K562 (cell line): Measurements from ENCODE around the gene NCOA1. TPM values are rescaled to one million over a fixed set of nuclear protein-coding genes. Genes with fewer than 3 reads are reported as not detected.

Experiments
- ATAC-seq: fragments of 200-7000 bp; cut with Tn5 transposase; 3 replicates; pipeline ENCODE4 v1.9.1; 2020; ENCODE audit warnings: moderate library complexity
- BruUV-seq: library from RNA; stranded (reverse); fragments of 400-500 nt; replicated peaks from 2 replicates; lab custom pipeline; 2021; lab: Mats Ljungman, UMichigan
- CTCF ChIA-PET: fragments of 300-600 bp; formaldehyde crosslinking; extraction: SDS; loops from one replicate; lab custom pipeline; 2021; ENCODE audit warnings: low intra/inter-chr PET ratio; lab: Yijun Ruan, JAX
- POLR2A ChIA-PET: fragments of 300-600, 350-650 bp; sonication (Branson Sonifier 250); formaldehyde crosslinking; extraction: SDS; loops from one replicate; lab custom pipeline; 2021; ENCODE audit warnings: antibody characterized with exemption, inconsistent platforms; lab: Yijun Ruan, JAX
- DNase-seq, 4 experiments: peaks; one replicate each; pipeline versions ENCODE4 v3.0.0 to v3.0.0-alpha.2; 2011 to 2018; ENCODE audit warnings: low spot score in 3 of 4, mixed read lengths in 3 of 4; ENCODE audit errors: extremely low read depth in 1 of 4
- FAIRE-seq: peaks from 2 replicates; lab custom pipeline; 2011; peaks lifted over from hg19 to GRCh38; lab: Jason Lieb, UNC
- H2AFZ ChIP-seq: 2 replicates; pipeline ENCODE4 v1.6.0; 2011; ENCODE audit warnings: low read depth, low read length, control low read depth, inconsistent platforms
- H3K27ac ChIP-seq: fragments of 200-600 bp; 3 replicates; pipeline ENCODE4 v1.8.0; 2011; ENCODE audit warnings: low read depth, mild to moderate bottlenecking, control low read depth, inconsistent platforms, low read length, moderate library complexity, mixed read lengths; ENCODE audit errors: extremely low read depth
- H3K27me3 ChIP-seq, 2 experiments: fragments of 300-600 bp in 1 of 2; 2 replicates in 1 of 2; 3 replicates in 1 of 2; pipeline versions ENCODE4 v1.6.0 to v1.8.0; 2011; ENCODE audit warnings: inconsistent platforms in 2 of 2, low read length in 2 of 2, mild to moderate bottlenecking in 1 of 2, mixed read lengths in 1 of 2, moderate library complexity in 1 of 2; ENCODE audit not compliant: control insufficient read depth in 2 of 2, insufficient read depth in 2 of 2
- H3K36me3 ChIP-seq: fragments of 300-600 bp; 3 replicates; pipeline ENCODE4 v1.8.0; 2011; ENCODE audit warnings: mild to moderate bottlenecking, low read length, inconsistent platforms; ENCODE audit not compliant: control insufficient read depth, insufficient read depth
- H3K4me1 ChIP-seq, 2 experiments: fragments of 200-600 bp in 1 of 2; replicated peaks in 1 of 2; 2 replicates in 1 of 2; 3 replicates in 1 of 2; pipeline versions ENCODE4 v1.5.1 to v1.8.0; 2011; ENCODE audit warnings: inconsistent platforms in 2 of 2, low read length in 2 of 2, mild to moderate bottlenecking in 1 of 2, mixed read lengths in 1 of 2, moderate library complexity in 1 of 2; ENCODE audit not compliant: control insufficient read depth in 2 of 2, insufficient read depth in 2 of 2
- H3K4me2 ChIP-seq: 2 replicates; pipeline ENCODE4 v1.6.1; 2011; ENCODE audit warnings: low read length, control low read depth, inconsistent platforms, mixed read lengths; ENCODE audit not compliant: insufficient read depth
- H3K4me3 ChIP-seq: fragments of 200-600 bp; sonication (generic), shearing (Covaris generic); 2 replicates; pipeline ENCODE4 v1.5.1; 2016; ENCODE audit warnings: control low read depth, inconsistent platforms
- H3K79me2 ChIP-seq: fragments of 200-600 bp; 3 replicates; pipeline ENCODE4 v1.8.0; 2011; ENCODE audit warnings: low read length, inconsistent platforms; ENCODE audit not compliant: control insufficient read depth, insufficient read depth
- H3K9ac ChIP-seq, 2 experiments: 2 replicates each; pipeline versions ENCODE4 v1.6.0 to v1.6.1; 2011; ENCODE audit warnings: low read depth in 2 of 2, low read length in 2 of 2, control low read depth in 1 of 2, inconsistent platforms in 1 of 2, mild to moderate bottlenecking in 1 of 2, mixed read lengths in 1 of 2; ENCODE audit not compliant: insufficient read depth in 1 of 2
- H3K9me1 ChIP-seq: one replicate; pipeline ENCODE4 v1.6.0; 2011; ENCODE audit warnings: inconsistent platforms, mild to moderate bottlenecking, low read length, moderate library complexity; ENCODE audit not compliant: control insufficient read depth, insufficient read depth
- H3K9me3 ChIP-seq: replicated peaks from 2 replicates; pipeline ENCODE4 v1.5.1; 2011; ENCODE audit warnings: low read depth, low read length, inconsistent platforms; ENCODE audit not compliant: control insufficient read depth, insufficient read depth
- H4K20me1 ChIP-seq: replicated peaks from 2 replicates; pipeline ENCODE4 v1.6.1; 2011; ENCODE audit warnings: low read length, inconsistent platforms, mixed read lengths; ENCODE audit not compliant: control insufficient read depth, insufficient read depth
- CBX2 ChIP-seq: fragments of 200-600 bp; sonication (generic); IDR thresholded peaks from one replicate; pipeline ENCODE4 v1.6.1; 2012; ENCODE audit warnings: mild to moderate bottlenecking, low read length, inconsistent platforms; ENCODE audit not compliant: insufficient read depth, poor library complexity, severe bottlenecking
- JUN ChIP-seq, 2 experiments: sonication (generic) in 1 of 2; formaldehyde crosslinking in 1 of 2; IDR thresholded peaks; 2 replicates each; pipeline versions ENCODE4 v1.6.1 to v1.8.0; 2012 to 2022; ENCODE audit warnings: borderline replicate concordance in 2 of 2, mild to moderate bottlenecking in 2 of 2, improper control_type of control experiment in 1 of 2, low read depth in 1 of 2, low read length in 1 of 2, missing genetic modification reagents in 1 of 2
- KAT8 ChIP-seq: fragments of 450-650 bp; IDR thresholded peaks from 2 replicates; pipeline ENCODE4 v1.6.1; 2016; ENCODE audit warnings: low read depth, mild to moderate bottlenecking
- KDM5B ChIP-seq: fragments of 200-600 bp; sonication (generic); IDR thresholded peaks from 2 replicates; pipeline ENCODE4 v1.6.1; 2012; ENCODE audit warnings: low read depth, mild to moderate bottlenecking, moderate library complexity, low read length, control low read depth, inconsistent platforms; ENCODE audit not compliant: insufficient replicate concordance
- MCM3 ChIP-seq: fragments of 450-650 bp; IDR thresholded peaks from 2 replicates; pipeline ENCODE4 v1.6.1; 2016
- PHB2 ChIP-seq: fragments of 450-650 bp; IDR thresholded peaks from 2 replicates; pipeline ENCODE4 v1.6.1; 2017; ENCODE audit warnings: low read depth
- SRSF9 ChIP-seq: fragments of 200-400 bp; formaldehyde crosslinking; IDR thresholded peaks from 2 replicates; pipeline ENCODE4 v1.6.1; 2017; ENCODE audit warnings: low read depth, low read length, borderline replicate concordance
- ZFP1 ChIP-seq: fragments of 450-650 bp; formaldehyde crosslinking; IDR thresholded peaks from 2 replicates; pipeline ENCODE4 v1.4.0; 2020; ENCODE audit warnings: mild to moderate bottlenecking, mixed read lengths
- WGBS: fragments of 100-300 bp; shearing (Covaris generic); methylation state at CpG from one replicate; pipeline ENCODE4 v1.1.6; 2016; ENCODE audit warnings: low coverage, mixed read lengths; ENCODE audit not compliant: insufficient coverage; ENCODE audit errors: missing lambda C conversion rate; 5-methylcytosine and 5-hydroxymethylcytosine counted together
- in situ Hi-C: fragments of 300-500 bp; cut with MboI; formaldehyde crosslinking; loops from 4 replicates; pipeline ENCODE4 v1.15.0; 2018; ENCODE audit warnings: inconsistent platforms, mixed read lengths
- intact Hi-C: fragments of 100-400 bp; cut with micrococcal nuclease; formaldehyde crosslinking; loops from 2 replicates; pipeline ENCODE4 v1.14.2; 2022
- polyA plus RNA-seq, 8 experiments: library from polyadenylated mRNA; depleted of rRNA in 4 of 8; stranded (reverse) in 5 of 8; unstranded in 3 of 8; fragments of >200 nt; fragmentation: Nextera tagmentation in 2 of 8; fragmentation: Illumina TruSeq in 1 of 8; extraction: Ambion mirVana in 2 of 8; extraction: Trizol in 1 of 8; gene quantifications; 2 replicates each; pipeline versions ENCODE4 v1.2.1 to v1.2.3, GENCODE V29; 2011 to 2014; ENCODE audit warnings: inconsistent platforms in 1 of 8, missing spikeins in 1 of 8
- total RNA-seq, 7 experiments: library from RNA; depleted of rRNA in 6 of 7; stranded (reverse); fragments of >200 nt in 6 of 7; fragmentation: Illumina TruSeq in 2 of 7; extraction: Trizol in 2 of 7; gene quantifications; 2 replicates each; pipeline versions ENCODE4 v1.2.1 to v1.2.3, GENCODE V29; 2011 to 2021; ENCODE audit warnings: low replicate concordance in 1 of 7
- TF ChIP-seq, protein P1 (sequence below): fragments of 450-650 bp; IDR thresholded peaks from 2 replicates; pipeline ENCODE4 v1.6.1; 2018; ENCODE audit not compliant: partially characterized antibody
- TF ChIP-seq, protein P2 (sequence below): fragments of 450-650 bp; IDR thresholded peaks from 2 replicates; pipeline ENCODE4 v1.6.1; 2016; ENCODE audit warnings: borderline replicate concordance
- TF ChIP-seq, protein P3 (sequence below), 2 experiments: fragments of 450-650 bp; conservative IDR thresholded peaks; 2 replicates each; pipeline ENCODE4 v1.6.1; 2017; ENCODE audit warnings: mild to moderate bottlenecking in 2 of 2, moderate library complexity in 2 of 2

Gene NCOA1
- total and polyA plus RNA-seq, 9 of the 15 experiments (the other 6 are each of a cell fraction or from before 2014, with no cell fraction given), result 4.9 to 25.7 (median 17.0) TPM

DNA sequence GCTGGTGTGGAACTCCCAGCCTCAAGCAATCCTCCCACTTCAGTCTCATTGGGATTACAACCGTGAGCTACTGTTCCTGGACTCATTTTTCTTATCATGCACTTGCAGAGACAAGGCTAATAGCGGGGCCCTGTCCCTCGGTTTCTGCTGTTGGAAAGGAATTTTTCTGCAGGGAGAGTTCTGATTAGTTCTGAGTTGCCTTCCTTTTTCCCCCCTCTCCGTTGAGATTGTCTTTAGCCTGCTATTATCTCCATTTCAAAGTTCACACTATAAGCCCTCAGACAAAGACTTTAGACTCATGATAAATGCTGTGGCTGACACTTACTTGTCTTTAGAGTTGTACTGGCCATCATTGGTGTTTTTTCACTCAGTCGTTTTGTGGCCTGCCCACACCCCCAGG, 97.2 kb downstream of the NCOA1 start (continued):
- no peak for TF ChIP-seq JUN (IDR thresholded peaks at IDR 0.05; ENCODE audit: borderline replicate concordance, low read depth, low read length)
- TF ChIP-seq JUN (CRISPR knock-in tag; IDR thresholded peaks at IDR 0.05; ENCODE audit: borderline replicate concordance), result no peak
- TF ChIP-seq, protein P1, sequence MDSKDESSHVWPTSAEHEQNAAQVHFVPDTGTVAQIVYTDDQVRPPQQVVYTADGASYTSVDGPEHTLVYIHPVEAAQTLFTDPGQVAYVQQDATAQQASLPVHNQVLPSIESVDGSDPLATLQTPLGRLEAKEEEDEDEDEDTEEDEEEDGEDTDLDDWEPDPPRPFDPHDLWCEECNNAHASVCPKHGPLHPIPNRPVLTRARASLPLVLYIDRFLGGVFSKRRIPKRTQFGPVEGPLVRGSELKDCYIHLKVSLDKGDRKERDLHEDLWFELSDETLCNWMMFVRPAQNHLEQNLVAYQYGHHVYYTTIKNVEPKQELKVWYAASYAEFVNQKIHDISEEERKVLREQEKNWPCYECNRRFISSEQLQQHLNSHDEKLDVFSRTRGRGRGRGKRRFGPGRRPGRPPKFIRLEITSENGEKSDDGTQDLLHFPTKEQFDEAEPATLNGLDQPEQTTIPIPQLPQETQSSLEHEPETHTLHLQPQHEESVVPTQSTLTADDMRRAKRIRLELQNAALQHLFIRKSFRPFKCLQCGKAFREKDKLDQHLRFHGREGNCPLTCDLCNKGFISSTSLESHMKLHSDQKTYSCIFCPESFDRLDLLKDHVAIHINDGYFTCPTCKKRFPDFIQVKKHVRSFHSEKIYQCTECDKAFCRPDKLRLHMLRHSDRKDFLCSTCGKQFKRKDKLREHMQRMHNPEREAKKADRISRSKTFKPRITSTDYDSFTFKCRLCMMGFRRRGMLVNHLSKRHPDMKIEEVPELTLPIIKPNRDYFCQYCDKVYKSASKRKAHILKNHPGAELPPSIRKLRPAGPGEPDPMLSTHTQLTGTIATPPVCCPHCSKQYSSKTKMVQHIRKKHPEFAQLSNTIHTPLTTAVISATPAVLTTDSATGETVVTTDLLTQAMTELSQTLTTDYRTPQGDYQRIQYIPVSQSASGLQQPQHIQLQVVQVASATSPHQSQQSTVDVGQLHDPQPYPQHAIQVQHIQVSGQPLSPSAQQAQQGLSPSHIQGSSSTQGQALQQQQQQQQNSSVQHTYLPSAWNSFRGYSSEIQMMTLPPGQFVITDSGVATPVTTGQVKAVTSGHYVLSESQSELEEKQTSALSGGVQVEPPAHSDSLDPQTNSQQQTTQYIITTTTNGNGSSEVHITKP, result peak; percentile 47
- no peak for TF ChIP-seq KDM5B

DNA sequence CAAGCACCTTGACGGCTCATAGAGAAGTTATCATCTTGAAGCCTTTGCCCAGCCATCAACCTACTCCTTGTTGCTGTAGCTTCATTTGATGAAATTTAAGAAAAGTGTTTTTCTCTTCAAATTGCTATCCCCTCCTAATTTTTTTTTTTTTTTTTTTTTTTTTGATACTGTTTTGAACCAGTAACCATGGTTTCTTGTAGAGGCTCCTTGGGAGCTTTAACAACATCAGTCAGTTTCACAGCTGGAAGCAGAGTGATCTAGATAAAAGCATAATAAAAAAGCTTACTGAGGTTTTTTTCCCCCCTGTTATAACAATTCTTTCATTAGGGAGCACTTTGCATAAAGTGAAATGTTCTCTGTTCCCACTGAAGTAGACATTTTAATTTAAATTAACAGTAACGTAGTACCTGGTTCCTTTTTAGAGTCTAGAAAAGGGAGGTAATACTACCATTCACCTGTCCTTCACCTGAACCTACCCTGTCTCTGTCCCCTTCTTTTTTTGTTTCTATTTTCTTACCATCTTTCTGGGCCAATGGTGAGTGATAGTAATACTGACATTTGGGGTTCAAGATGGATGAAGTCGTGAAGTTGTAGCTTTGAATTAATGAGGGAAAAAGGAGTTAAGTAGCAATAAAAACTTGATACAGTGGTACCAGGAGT, 101.5 kb downstream of the NCOA1 start:
- H2AFZ ChIP-seq, result no peak overlapping the region
- ChIA-PET CTCF (no interaction called here), POLR2A (interaction anchor here (0.7 to 1.8 kb wide), 3 partner anchors 13 to 21 kb away, joined by 3 to 5 read pairs (median 5); no protein-coding TSS in a partner anchor)
- no TSS peak for BruUV-seq
- no peaks in the 10 kb centered on the region; the same call in 2 of the 3 replicates for H3K36me3 ChIP-seq
- H3K9me1 ChIP-seq, result no peaks in the 10 kb centered on the region
- intact Hi-C loops, result no loop called here
- H3K9me3 ChIP-seq, result no peaks in the 10 kb centered on the region
- ATAC-seq, result no peak
- no peak for DNase-seq
- FAIRE-seq, result no peak
- WGBS, result 88% methylated on average over 3 of the region's 3 CpGs
- H3K4me1 ChIP-seq, result peaks cover 3 to 4% of the 10 kb centered on the region in 2 experiments; a peak in 2 of 5 replicates
- H3K4me3 ChIP-seq, result no peak overlapping the region
- H3K9ac ChIP-seq, result no peak overlapping the region
- no peaks in the 10 kb centered on the region for H3K79me2 ChIP-seq
- H4K20me1 ChIP-seq, result no peaks in the 10 kb centered on the region; the same call in 1 of the 2 replicates
- no peak overlapping the region for H3K4me2 ChIP-seq
- H3K27me3 ChIP-seq, result no peaks in the 10 kb centered on the region
- H3K27ac ChIP-seq, result no peak overlapping the region
- in situ Hi-C loops, result no loop called here
- TF ChIP-seq, protein P2, sequence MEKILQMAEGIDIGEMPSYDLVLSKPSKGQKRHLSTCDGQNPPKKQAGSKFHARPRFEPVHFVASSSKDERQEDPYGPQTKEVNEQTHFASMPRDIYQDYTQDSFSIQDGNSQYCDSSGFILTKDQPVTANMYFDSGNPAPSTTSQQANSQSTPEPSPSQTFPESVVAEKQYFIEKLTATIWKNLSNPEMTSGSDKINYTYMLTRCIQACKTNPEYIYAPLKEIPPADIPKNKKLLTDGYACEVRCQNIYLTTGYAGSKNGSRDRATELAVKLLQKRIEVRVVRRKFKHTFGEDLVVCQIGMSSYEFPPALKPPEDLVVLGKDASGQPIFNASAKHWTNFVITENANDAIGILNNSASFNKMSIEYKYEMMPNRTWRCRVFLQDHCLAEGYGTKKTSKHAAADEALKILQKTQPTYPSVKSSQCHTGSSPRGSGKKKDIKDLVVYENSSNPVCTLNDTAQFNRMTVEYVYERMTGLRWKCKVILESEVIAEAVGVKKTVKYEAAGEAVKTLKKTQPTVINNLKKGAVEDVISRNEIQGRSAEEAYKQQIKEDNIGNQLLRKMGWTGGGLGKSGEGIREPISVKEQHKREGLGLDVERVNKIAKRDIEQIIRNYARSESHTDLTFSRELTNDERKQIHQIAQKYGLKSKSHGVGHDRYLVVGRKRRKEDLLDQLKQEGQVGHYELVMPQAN, result no peak
- TF ChIP-seq, protein P3, sequence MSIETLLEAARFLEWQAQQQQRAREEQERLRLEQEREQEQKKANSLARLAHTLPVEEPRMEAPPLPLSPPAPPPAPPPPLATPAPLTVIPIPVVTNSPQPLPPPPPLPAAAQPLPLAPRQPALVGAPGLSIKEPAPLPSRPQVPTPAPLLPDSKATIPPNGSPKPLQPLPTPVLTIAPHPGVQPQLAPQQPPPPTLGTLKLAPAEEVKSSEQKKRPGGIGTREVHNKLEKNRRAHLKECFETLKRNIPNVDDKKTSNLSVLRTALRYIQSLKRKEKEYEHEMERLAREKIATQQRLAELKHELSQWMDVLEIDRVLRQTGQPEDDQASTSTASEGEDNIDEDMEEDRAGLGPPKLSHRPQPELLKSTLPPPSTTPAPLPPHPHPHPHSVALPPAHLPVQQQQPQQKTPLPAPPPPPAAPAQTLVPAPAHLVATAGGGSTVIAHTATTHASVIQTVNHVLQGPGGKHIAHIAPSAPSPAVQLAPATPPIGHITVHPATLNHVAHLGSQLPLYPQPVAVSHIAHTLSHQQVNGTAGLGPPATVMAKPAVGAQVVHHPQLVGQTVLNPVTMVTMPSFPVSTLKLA (conservative IDR thresholded peaks at IDR 0.05), result no peak
- TF ChIP-seq MCM3 (no peak), PHB2 (no peak), ZFP1 (CRISPR knock-in tag) (no peak), CBX2 (no peak), KAT8 (no peak), SRSF9 (no peak)
